GM12892 (cell line): ENCODE measurements around the gene BTBD10. TPM values are rescaled to one million over a fixed set of nuclear protein-coding genes. Genes with fewer than 3 reads are reported as not detected.

Experiments
- DNase-seq: peaks from one replicate; pipeline ENCODE4 v3.0.0; 2011; ENCODE audit not compliant: insufficient read length
- FAIRE-seq: peaks from 2 replicates; lab custom pipeline; 2011; peaks lifted over from hg19 to GRCh38; lab: Jason Lieb, UNC
- POLR2A ChIP-seq: IDR thresholded peaks from 2 replicates; pipeline ENCODE4 v1.6.1; 2011; ENCODE audit warnings: low read depth, low read length, control low read depth
- POLR2AphosphoS5 ChIP-seq: IDR thresholded peaks from 2 replicates; pipeline ENCODE4 v1.6.1; 2011; ENCODE audit warnings: low read depth, low read length, control low read depth
- TAF1 ChIP-seq: IDR thresholded peaks from 2 replicates; pipeline ENCODE4 v1.6.1; 2011; ENCODE audit warnings: low read depth, mild to moderate bottlenecking, control low read depth, low read length, borderline replicate concordance
- polyA plus RNA-seq: library from polyadenylated mRNA; unstranded; fragments of >200 nt; gene quantifications from one replicate; pipeline ENCODE4 v1.2.1, GENCODE V29; 2012; ENCODE audit warnings: missing spikeins, inconsistent platforms; ENCODE audit not compliant: missing spikeins

BTBD10 gene
- 21.4 TPM for polyA plus RNA-seq

DNA sequence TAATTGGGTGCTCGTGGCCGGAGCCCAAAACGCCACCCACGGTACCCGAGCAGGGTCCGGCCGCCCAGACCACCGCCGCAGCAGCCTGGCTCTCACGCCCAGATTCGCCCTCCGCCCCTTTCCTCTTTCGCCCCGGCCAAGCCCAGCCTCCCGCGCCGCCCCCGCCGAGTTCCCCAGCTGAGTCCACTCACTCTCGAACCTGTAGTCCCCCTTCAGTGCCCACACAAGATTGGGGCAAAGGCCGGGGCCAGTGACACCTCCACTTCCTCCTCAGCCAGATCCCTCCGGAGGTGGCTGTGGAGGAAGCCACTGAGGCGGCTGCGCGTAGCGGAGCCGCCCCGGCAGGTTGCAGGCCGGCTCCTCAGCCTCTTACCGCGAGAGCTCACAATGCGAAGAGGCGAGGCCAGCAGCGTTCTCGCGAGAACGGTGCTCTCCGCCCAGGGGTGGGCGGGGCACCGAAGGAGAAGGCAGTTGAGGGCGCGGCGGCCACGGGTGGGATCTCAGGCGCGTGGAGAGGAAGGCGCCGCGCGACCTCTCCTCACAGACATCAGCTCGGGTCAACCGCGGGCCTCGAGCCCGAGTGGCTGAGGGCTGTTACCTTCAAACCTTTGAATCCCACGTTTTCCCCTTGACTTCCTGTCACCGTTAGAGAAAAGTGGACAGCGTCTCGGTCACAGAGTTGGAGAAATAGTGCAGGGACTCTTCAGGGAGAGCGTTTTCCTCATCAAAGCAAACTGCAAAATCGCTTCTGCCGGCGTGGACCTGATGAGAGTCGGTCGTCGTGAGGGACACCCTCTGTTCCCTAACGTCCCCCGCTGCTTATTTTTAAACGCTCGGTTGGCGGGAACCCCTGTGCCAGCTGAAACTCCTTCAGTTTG, at the start of gene BTBD10:
BTBD10 (minus strand) TSS at position 322 of the 878 bp plus-strand sequence. CDS start 18,098 bp downstream, outside the sequence.
- peak; percentile 77; the same call in 1 of the 2 replicates for TF ChIP-seq TAF1
- TF ChIP-seq POLR2AphosphoS5, result peak; percentile 95
- peak; percentile 98 for TF ChIP-seq POLR2A
- DNase-seq, result peak; percentile 84
- peak; percentile 100 for FAIRE-seq

DNA sequence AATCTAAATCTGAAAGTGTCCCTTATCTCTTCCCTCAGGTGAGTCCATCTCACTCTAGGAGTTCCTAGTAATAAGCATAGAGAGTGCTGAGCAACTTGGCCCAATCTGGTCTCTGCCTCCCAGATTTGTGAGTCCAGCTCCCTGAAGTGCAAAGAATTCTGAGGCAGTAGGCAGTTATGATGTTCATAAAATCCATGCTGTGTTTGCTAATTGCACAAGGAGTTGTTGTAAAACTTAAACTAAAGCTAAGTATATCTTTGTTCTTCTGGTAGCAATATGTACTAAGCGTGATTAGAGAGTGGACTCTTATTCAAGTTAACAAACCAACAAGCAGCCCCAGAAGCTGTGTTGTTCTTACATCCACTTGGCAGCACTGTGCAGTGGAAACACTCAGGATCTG, 40.4 kb upstream of the BTBD10 start:
- DNase-seq, result no peak
- FAIRE-seq, result no peak
- TF ChIP-seq POLR2AphosphoS5 (no peak), POLR2A (no peak)

DNA sequence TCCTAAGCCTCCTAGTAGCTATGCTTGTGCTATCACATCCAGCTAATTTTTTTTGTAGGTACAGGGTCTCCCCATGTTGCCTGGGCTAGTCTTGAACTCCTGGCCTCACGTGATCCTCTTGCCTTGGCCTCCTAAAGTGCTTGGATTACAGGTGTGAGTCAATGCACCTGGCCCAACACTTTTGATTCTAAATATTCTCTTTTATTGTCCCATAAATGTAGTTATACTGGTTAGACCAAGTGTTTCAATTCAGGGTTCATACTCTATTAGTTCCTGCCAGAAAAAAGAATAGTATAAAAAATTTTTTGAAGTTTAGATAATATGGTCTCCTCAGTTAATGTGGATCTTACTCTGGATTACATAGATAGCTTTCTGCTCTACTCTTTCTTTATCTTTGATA, 39.5 kb upstream of the BTBD10 start:
- TF ChIP-seq TAF1 (no peak), POLR2AphosphoS5 (no peak), POLR2A (no peak)
- DNase-seq (no peak), FAIRE-seq (no peak)

DNA sequence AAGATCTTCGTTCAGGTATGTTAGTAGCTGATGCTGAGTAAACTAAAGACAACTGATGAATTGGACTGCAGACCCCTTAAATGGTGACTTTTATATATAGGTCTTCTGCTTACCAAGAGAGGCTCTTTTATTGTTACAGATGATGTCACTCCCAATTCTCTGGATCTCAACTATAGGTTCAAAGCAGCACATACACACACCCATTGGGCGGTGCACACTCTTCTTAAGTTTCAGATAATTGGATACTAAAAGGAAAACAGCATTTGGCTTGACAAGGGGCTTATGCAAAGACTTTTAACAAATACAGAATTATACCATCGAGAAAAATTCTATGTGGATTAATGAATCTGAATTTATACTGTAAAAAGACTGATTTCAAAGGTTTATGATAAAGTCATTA, 32.9 kb upstream of the BTBD10 start, which contains the start of gene PTH:
PTH (minus strand) TSS at position 69 of the 400 bp plus-strand sequence. CDS start 3,142 bp downstream, outside the sequence.
- TF ChIP-seq POLR2AphosphoS5, result no peak
- TF ChIP-seq TAF1, result no peak
- TF ChIP-seq POLR2A, result no peak

DNA sequence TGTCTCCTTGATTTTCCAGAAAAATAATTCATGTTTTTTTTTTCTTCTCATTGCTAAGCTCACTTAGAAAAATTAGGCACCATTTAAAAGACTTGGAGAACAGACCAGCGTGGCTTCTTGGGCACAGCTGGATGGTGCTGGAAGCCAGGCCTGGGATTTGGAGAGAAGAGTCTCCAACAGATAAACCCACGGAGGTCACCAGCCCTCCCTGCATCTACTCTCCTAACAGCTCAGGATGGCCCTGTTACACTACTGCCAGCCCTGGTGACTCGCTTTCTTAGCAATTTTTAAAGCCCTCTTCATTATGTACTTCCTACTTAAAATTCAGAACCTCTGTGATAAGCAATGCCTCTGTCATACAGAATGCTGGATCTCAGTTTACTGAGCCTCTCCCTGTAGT, 31.0 kb upstream of the BTBD10 start:
- DNase-seq (no peak), FAIRE-seq (no peak)
- TF ChIP-seq POLR2A, result no peak
- TF ChIP-seq TAF1, result no peak
- TF ChIP-seq POLR2AphosphoS5, result no peak

More for the DNA sequence above, 32.9 kb upstream of the BTBD10 start, which contains the start of gene PTH:
- DNase-seq, result no peak
- no peak for FAIRE-seq

DNA sequence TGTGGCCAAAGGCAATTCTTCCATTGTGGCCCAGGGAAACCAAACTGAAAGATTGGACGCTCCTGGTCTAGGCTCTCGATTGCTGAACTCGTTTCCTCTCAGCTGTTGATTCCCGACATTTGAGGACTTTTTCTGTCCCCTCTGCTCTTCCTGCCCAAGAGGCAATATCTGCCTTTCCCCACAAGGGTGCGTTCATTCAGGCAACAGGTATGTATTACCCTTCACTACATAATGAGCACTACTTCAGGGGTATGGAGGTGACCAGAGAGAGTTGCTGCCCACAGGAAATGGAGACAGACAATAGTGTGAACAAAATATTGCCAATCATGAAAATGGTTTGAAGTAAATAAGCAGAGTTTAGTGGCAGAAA, 24.6 kb upstream of the BTBD10 start:
- FAIRE-seq (peak; percentile 79), DNase-seq (no peak)
- TF ChIP-seq TAF1 (no peak), POLR2AphosphoS5 (no peak), POLR2A (no peak)

DNA sequence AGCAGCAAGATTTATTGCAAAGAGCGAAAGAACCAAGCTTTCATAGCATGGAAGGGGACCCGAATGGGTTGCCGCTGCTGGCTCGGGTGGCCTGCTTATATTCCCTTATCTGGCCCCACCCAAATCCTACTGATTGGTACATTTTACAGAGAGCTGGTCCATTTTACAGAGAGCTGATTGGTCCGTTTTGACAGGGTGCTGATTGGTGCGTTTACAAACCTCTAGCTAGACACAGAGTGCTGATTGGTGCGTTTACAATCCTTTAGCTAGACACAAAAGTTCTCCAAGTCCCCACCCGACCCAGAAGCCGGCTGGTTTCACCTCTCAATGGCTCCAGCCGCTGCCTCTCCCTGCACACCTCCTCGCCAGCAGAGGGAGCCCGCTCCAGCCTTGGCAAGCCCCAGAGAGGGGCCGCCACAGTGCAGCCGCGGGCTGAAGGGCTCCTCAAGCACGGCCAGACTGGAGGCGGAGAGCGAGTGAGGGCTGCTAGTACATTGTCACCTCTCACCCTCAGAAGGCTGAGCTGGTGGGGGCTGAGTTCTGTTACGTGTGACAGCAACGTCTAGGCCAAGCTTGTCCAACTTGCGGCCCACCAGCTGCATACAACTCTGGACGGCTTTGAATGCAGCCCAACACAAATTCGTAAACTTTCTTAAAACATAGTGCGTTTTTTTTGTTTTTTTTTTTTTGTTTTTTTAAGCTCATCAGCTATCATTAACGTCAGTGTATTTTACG, 24.1 kb upstream of the BTBD10 start:
- TF ChIP-seq TAF1 (no peak), POLR2AphosphoS5 (no peak), POLR2A (no peak)
- FAIRE-seq, result peak; percentile 67
- no peak for DNase-seq

DNA sequence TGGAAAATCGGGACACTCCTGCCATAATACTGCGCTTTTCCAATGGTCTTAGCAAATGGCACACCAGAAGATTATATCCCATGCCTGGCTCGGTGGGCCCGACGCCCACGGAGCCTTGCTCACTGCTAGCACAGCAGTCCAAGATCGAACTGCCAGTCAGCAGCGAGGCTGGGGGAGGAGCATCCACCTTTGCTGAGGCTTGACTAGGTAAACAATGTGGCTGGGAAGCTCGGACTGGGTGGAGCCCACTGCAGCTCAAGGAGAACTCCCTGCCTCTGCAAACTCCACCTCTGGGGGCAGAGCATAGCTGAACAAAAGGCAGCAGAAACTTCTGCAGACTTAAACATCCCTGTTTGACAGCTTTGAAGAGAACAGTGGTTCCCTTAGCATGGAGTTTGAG, 17.2 kb upstream of the BTBD10 start:
- DNase-seq, result no peak
- FAIRE-seq, result no peak
- TF ChIP-seq POLR2AphosphoS5 (no peak), POLR2A (no peak), TAF1 (no peak)

DNA sequence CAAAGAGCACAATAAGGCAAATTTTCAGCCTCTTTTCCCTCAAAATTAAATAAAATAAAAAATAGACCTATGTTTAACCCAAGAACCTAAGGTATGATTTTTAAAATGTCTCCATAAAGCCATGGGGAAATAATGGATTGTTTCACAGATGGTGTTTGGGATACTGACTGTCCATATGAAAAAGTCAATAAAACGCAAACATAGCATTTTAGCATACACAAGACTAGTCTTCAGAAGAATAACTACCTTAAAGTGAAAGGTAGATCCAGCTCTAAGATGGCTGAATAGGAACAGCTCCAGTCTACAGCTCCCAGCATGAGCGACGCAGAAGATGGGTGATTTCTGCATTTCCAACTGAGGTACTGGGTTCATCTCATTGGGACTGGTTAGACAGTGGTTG, 16.7 kb upstream of the BTBD10 start:
- TF ChIP-seq TAF1 (no peak), POLR2AphosphoS5 (no peak), POLR2A (no peak)
- DNase-seq (no peak), FAIRE-seq (no peak)

DNA sequence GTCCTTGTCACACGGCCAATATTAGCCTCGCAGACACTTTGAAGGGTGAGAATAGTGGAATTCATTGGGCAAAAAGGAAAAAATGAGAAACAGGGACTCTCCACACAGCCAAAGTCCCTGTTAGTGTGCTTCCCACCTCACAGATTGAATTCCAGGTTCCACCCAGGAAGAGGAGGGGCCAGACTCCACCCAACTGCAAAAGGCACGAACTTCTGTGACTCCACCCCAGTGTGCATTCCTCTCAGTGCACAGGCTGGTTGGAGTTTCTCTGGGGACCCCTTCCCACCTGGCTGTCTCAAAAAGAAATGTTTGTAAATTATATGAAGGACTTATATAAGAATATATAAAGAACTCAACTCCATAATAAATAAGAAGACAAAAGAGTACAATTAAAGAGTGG, 12.1 kb upstream of the BTBD10 start:
- TF ChIP-seq TAF1 (no peak), POLR2AphosphoS5 (no peak), POLR2A (no peak)
- no peak for DNase-seq

DNA sequence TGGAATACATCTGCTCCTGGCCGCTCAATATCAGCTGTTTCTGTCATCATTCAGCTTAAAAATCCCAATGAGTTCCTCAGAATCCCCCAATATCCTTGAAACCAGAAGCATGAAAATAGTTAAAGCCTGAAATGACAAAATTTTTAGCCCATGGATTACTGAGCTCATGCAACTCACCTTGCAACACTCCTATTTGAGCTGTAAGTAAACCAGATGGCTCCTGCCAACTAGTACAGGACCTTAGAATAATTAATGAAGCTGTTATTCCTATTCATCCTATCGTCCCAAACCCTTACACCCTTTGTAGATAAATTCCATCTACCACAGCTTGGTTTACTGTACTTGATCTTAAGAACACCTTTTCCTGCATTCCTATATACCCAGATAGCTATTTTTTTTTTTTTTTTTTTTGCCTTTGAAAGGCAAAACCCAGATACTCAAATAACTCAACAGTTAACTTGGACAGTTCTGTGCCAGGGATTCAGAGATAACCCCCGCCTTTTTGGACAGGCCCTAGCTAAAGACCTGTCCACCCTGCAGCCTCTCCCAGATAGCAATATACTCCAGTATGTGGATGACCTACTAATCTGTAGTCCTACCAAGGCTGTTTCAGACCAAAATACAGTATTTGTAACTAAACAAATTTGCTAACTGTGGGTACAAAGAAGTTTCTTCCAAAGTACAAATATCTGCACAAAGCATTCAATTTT, 10.1 kb upstream of the BTBD10 start:
- DNase-seq (no peak), FAIRE-seq (no peak)
- TF ChIP-seq POLR2A (no peak), POLR2AphosphoS5 (no peak), TAF1 (no peak)

More for the DNA sequence above, 12.1 kb upstream of the BTBD10 start:
- no peak for FAIRE-seq
